SHP77 (cell line): ENCODE results near the gene LSS.
A peak's percentile ranks its signal among the peaks of the same experiment; 100 is the strongest.
"Not testable (repeated sequence)": the region's sequence is repeated elsewhere in the genome, so short reads cannot be mapped to it uniquely, and the experiment has no call there.

Experiments
- DNase-seq, 2 experiments: peaks; one replicate each; lab custom pipeline; 2025; lab: John Stamatoyannopoulos, UW

The LSS gene

DNA sequence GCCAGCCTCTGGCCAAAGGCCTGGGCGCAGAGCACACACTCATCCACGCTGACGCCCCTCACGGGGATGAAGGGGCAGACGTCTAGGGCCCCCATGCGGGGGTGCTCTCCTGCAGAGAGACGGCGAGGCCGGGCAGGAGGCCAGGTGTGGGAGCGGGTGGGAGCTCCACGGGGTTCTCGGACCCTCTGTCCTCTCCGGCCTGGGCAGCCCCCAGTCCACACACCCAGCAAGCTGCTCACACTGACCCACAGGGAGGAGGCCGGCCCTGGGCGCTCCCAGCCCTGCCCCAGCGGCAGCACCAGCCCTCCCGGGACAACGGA lies 75.7 kb downstream of the LSS start:
- DNase-seq = no peak

DNA sequence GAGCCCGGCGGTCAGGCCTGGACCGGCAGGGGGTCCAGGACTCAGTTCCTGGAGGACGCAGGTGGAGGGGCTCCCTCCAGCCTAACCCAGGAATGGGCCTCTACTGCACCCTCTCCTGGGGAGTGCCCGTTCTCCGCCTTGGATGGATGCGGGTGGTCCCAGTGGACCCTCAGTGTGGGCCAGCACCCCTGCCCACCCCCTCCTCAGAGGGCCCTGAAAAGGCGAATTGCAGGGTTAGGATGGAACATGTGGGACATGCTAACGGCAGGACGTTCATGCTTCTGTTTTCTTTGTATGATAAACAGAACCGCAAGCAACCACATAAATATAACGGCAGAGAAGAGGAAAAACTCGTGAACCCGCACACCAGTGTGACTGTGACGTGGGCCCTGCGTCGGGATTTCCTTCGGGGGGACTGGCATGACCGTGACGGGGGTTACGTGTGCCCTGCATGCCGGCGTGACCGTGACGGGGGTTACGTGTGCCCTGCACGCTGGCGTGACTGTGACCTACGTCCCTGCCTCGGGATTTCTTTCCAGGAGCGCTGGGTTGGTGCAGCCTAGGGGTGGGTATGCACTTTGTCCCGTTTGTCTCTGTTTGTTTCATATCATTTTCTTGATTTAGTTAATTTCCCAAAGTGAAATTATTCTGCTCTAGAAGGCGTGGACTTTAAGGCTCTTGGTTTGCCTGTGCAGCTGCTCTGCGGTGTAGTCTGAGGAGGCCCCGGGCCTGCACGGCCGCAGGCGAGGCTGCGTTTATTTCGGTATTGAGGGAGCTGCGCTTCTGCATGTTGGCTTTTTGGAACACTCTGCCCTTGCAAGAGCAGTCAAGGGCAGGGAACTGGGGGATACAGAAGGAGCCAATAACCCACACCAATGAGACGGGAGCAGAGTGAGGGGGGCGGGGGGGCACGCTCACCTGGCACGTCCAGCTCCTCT lies 76.3 kb downstream of the LSS start:
- DNase-seq = no peak

DNA sequence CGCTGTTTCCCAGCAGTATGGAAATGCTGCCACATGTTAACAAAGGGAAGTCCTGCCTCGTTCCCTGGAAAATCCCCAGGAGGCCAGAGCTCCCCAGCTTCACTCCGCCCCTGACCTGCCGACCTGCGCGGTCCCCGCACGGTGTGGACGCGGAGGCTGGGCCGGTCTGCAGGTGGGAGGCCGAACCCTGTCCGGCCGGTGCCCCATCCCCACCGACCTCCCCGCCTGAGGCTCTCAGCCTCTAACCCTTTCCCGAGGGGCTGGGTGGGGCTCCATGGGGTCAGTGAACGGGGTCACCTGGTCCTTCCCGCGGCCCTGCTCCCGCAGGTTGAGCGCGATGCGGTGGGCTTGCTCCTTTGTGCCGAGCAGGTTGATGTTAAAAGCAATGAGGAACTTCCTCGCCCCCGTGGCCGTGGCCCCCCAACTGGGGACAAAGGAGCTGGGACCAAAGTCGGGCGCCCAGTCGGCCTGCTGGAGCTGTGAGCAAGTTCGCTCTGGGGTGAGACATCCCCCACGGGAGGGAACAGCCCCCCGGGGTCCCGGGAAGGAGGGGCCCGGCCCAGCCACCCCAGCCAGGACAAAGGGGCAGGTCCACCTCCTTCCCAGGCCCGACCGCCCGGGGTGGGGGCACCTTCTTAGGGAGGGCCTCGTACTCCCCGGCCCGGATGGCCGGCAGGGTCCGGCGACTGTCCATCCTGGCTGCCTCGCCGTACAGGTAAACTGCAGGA lies 77.1 kb downstream of the LSS start:
- no peak for DNase-seq

DNA sequence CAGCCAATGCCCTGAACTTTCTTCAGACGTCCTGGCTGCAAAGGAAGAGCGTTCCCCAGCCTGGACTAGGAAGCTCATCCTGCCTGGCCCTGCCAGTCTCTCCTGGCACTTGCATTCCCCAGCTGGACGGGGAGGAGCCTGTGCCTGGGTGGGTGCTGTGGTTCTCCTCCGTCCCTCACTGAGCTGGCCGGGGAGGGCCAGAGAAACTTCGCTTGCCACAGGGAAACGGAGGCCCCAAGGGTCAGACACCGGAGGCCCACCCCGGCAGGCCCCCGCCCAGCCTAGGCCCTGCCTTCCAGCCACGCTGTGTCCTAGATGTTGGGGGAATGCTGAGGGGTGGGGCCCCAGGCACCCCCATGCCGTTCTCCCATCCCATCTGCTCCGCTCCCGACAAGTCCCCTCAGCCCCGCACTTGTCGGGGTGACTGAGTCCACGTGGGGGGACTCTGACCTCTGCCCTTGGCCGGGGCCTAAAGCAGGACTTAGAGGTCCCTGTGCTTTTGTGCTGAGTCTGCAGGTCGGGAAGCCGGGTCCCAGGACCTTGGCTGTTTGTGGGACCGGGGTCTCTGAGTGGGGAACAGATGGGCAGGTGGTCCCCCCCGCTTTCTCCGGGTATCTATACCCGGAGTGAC lies 78.0 kb downstream of the LSS start:
- no peak for DNase-seq

DNA sequence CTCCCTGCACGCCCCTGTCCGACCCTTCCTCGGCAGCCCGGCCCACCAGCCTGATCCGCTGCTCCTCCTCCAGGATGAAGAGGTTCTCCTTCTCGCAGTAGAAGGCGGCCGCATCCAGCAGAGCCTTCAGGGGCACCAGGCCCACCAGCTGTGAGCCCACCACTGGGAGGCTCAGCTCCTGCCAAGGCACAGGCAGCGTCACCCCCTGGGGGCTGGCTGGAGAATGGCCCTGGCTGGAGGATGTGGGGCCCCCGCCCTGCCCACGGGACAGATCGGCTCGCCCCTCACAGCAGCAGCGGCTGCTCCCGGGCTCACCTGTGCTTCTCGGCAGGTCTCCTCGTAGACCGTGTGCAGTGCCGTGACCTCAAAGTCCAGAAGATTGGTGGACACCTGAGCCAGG lies 78.5 kb downstream of the LSS start:
- DNase-seq = no peak

DNA sequence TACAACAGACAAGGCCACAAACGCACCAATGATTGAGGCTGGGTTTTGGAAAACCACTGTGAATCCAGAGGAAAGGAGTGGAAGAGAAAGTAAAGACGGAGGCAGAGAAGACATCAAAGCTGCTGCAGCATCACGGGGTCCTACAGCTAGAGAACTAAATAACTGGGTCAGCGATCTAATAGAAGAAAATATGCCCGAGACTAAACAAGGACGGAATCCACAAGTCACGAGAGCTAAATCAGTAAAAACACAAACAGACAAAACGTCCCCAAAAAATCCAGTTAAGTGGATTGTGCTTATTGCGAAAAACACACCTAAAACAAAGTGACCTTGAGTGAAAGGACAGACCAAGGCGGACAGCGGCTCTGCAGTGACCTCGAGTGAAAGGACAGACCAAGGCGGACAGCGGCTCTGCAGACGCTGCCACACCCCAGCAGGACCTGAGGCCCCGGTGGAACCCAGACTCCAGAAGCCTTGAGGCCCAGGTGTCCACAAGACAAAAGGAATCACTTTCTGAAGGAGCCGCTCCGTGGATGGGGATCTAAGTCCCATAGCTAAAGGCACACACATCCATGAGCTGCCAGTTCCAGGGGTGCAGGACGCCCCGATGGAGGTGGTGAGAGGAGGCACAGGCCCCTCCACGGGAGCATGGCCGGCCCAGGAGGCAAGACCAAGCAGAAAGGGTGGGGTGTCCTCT lies 79.2 kb downstream of the LSS start:
- DNase-seq = no peak

DNA sequence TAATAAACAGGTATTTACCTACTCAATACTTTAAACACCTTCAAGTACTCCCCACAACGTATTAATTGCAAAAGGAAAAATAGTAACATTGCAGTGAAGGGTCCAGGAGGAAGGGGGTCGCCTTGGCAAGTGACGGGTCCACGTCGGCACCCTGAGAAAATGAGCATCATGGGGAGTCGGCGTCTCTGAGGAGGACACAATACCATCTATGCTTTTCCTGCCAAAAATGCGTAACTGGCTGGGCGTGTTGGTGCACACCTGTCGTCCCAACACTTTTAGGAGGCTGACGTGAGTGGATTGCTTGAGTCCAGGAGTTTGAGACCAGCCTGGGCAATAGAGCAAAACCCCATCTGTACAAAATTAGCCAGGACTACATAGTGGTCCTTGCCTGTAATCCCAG lies 80.5 kb downstream of the LSS start:
- no peak for DNase-seq

DNA sequence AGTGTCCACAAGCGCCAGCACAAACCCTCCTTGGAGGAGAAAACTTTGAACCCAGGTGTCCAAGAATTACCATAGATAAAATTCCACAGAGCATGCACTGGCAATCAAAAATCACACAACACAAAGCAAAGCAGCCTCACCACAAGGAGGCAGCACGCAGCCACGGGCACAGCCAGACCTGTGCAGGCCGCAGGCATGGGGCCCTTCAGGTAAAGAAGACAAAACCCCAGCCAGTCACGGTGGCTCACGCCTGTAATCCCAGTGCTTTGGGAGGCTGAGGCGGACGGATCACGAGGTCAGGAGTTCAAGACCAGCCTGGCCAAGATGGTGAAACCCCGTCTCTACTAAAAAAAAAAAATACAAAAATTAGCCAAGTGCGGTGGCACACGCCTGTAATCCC lies 81.1 kb downstream of the LSS start:
- DNase-seq = peak; percentile 51 to 79

DNA sequence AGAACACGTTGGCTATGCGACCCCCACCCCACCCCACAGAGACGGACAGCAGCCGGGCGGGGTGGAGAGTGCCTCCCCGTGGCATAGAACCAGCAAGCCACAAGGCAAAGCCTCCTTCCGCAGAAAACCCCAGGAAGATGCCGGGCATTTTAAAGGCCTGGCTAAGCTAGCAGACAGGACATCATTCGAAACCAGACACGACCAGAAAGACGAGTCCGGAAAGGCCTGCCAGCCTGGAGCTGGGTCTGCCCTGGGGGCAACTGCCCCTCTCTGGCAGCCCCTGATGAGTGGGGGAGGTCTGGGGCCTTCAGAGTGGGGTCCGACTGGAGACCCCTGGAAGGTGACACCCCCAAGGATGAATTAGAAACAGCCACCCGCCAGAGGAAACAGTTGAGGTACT lies 81.7 kb downstream of the LSS start:
- no peak for DNase-seq

DNA sequence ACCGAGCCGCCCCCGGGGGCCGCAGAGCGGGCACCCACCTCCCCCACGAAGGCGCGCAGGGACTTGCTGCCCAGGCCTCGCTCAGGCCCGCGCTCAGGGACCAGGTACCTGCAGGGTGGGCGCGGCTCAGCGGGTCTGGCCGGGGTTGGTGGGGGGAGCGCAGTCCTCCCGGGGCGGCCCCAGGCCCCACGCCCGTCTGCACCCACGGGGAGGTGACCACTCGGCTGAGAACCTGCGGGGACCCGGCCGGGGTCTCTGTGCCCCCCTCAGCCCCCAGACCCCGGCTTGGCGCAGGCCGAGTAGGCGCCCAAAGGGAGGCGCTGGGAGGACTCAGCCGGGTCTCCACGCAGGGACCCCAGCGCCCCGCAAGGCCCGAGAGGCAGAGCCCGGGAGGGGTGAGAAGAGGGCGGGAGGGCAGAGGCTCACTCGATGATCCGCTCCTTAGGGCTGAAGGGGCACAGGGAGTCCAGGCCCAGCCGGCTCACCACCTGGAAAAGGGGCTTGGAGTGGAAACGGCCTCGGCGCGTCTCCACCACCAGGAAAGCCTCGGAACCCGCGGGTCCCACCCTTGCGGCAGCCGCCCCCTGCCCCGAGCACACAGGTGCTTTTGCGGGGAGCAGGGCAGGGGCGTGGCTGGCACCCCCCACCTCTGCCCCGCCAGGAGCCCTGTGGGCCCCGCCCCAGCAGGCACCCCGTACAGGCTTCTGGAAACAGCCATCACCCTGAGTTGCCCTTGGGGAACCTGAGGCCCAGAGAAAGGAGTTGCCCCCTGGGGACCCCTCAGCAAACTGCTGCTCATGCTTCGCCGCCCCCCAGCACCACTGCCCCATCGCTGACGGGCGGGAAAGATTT lies 82.5 kb downstream of the LSS start:
- DNase-seq = no peak

DNA sequence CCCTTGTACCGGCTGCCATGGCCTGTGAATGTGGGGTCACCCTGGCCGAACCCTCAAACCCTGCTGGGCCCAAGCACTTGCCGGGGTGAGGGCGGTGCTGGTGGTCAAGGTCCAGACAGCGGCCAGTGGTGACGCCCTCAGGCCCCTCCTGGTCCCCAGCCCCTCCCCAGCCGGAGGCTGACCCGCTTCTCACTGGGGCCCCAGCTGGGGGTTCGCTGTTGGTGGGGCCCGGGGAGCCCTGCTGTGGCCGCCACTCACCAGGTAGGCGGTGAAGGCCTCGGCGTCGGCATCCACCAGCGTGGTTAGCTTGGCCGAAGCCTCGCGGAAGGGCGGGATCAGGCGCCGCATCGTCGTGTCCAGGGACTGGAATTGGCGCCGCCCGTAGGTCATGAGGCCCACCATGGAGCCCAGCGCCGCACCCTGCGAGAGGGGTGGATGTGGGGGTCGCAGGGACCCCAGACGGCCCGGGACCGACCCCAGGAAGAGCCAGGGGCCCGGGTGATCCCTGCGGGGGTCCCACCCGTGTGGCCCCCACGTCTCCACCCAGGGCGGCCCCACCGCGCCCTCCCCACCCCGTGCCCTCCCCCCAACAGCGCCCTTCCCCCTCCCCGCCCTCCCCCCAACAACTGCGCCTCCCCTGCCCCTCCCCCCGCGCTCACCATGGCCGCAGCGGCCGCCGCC lies 83.3 kb downstream of the LSS start:
- DNase-seq = no peak

DNA sequence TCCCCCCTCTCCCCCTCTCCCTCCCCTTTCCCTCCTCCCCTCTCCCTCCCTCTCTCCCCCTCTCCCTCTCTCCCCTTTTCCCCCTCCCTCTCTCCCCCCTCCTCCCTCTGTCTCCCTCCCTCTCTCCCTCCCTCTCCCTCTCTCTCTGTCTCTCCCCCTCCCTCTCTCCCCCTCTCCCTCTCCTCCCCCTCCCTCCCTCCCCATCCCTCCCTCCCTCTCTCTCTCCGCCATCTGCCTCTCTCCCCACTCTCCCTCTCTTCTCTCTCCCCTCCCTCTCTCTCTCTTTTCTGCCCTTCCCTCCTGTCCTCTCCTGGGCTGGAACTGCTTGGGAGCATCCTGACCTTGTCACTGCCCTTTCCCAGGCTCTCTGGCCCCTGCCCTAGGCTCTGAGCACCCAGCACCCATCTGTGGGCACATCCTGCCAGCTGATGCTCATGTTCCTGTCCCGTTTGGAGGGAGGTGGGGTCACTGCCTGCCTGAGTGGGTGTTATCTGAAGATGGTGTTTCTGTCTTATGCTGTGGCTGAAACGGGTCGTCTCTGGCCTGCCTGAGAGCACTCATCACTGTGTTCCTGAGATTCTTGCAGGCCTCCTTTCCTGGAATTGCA lies 84.0 kb downstream of the LSS start:
- no peak for DNase-seq

DNA sequence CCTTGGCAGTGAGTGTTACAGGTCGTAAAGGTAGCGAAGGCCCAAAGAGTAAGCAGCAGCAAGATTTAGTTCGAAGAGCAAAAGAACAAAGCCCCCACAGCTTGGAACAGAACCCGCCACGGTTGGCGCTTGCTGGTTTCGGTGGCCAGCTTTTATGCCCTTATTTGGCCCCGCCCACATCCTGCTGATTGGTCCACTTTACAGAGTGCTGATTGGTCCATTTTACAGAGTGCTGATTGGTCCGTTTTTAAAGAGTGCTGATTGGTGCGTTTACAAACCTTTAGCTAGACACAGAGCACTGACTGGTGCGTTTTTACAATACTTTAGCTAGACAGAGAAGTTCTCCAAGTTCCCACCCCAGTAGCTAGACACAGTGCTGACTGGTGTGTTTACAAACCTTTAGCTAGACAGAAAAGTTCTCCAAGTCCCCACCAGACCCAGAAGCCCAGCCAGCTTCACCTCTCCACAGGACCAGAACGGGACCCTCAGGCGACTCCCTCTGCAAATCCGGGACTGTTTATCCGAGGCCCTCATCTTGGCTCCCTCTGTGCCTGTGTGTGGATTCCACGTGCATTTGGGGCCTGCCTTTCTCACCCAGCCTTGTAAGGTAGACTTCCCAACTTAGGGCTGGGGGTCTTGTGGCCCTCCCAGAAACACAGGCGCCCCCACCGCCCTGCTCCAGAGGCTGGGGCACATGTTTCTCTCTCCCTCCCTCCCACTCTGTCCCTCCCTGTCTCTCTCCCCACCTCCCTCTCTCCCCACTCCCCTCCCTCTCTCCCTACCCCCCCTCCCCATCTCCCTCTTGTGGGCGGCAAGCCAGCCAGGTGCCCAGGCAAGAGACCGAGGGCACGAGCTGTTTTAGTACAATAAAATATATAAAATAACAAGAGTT lies 85.7 kb downstream of the LSS start:
- DNase-seq = no peak

DNA sequence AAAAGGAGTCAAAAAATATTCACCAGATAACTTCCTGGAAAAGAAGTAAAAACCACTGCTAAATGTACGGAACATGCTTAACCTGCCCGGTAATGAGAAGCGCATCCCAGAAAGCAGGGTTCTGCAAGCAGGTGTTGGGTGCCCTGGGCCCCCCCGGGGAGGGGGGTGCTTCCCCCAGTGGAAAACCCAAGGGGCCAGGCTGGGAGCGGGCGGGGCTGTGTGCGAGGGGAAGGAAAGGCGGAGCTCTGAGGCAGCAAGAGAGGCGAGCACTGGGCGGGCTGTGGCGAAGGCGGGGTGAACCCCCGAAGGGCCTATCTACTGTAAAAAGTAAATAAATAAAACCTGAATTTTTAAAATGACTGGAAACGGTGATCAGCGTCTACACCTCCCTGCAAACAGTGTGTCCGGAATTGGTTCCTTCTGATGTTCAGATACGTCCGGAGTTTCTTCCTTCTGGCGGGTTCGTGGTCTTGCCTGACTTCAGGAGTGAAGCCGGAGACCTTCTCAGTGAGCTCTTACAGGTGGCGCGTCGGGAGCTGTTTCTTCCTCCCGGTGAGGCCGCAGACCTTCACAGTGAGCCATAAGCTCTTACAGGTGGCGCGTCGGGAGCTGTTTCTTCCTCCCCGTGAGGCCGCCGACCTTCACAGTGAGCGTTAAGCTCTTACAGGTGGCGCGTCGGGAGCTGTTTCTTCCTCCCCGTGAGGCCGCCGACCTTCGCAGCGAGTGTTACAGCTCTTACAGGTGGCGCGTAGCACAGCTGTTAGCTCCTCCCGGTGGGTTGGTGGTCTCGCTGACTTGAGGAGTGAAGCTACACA lies 86.6 kb downstream of the LSS start:
- DNase-seq = no peak

DNA sequence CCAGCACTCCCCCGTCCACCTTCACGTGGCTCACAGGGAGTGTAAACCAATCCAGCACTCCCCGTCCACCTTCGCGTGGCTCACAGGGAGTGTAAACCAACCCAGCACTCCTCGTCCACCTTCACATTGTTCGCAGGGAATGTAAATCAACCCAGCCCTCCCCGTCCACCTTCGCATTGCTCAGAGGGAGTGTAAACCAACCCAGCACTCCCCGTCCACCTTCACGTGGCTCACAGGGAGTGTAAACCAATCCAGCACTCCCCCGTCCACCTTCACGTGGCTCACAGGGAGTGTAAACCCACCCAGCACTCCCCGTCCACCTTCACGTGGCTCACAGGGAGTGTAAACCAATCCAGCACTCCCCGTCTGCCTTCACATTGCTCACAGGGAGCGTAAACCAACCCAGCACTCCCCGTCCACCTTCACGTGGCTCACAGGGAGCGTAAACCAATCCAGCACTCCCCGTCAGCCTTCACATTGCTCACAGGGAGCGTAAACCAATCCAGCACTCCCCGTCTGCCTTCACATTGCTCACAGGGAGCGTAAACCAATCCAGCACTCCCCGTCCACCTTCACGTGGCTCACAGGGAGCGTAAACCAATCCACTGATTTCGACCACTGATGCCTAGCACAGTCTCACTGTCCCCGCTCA lies 88.1 kb downstream of the LSS start:
- DNase-seq = not testable (repeated sequence)

DNA sequence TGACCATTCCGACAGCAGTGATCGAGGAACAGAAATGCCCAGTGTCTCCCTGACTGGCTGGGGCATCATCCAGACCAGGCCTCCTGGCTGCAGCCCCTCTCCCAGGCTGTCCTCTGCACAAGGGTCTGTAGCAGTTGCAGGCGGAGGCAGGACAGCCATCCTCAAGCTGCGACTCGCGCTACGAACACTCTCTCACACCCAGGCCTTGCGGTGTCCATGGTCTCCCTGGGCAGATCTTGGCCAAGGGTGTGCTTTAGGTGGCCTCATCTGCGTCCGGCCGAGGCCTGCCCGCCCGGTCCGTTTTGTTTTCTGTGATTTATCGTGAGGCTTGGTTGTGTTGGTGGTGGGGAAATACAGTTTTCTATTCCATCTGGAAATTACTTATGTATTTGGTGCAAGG lies 88.9 kb downstream of the LSS start:
- no peak for DNase-seq

DNA sequence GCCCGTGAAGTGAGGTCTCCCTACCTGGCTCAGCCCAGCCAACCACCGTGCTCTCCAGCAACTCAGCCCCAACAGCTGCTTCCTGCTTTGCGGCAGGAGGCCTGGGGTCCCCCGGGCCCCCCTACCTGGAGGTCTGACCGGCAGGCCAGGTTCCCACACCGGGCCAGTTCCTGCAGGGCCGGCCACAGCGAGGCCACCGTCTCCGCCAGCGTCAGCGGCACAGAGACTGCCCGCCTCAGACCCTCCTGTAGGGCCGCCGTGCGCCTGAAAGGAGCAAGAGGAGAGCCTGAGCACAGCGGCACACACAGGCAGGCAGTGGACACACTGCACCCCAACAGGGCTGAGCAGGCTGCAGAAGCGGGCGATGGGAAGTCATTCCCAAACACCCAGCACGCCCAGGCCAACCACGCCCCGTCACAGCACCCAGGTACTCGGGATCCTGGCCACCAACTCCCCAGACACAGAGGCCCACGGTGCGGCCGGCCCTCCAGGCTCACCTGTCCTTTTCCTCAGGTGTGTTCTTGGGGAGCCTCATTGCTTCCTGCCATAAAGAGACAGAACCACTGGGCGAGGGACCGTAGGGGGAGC lies 90.1 kb downstream of the LSS start:
- DNase-seq = no peak
